ENCODE results near the gene BRME1.

BRME1 gene

GRCh38 chr19:13937479-13938300 lies 31.8 kb upstream of the BRME1 start:
- no peak overlapping the region for H2AFZ ChIP-seq (ENCODE audit: low read depth, low read length, severe bottlenecking)
- no peaks in the 10 kb centered on the region for H4K20me1 ChIP-seq (ENCODE audit: low read depth, low read length)
- no peak overlapping the region for H3K4me3 ChIP-seq (ENCODE audit: insufficient read depth, low read length, poor library complexity, severe bottlenecking)
- no peaks in the 10 kb centered on the region for H3F3A ChIP-seq (ENCODE audit: insufficient read depth)
- H3K9ac ChIP-seq (ENCODE audit: low read length): no peak overlapping the region
- H3K9me3 ChIP-seq (ENCODE audit: insufficient read depth, low read length): no peaks in the 10 kb centered on the region
- H3K27ac ChIP-seq (ENCODE audit: low read depth, low read length): no peak overlapping the region
- no peaks in the 10 kb centered on the region for H3K9me2 ChIP-seq (replicated peaks; ENCODE audit: insufficient read depth, low read length)
- H3K79me2 ChIP-seq (ENCODE audit: insufficient read depth, low read length): no peaks in the 10 kb centered on the region
- TF ChIP-seq EZH2phosphoT487 (conservative IDR thresholded peaks at IDR 0.05; ENCODE audit: low read length) (no peak), CTCF (IDR thresholded peaks at IDR 0.05; ENCODE audit: insufficient read depth, low read length, poor library complexity, severe bottlenecking) (no peak)
- no peaks in the 10 kb centered on the region for H3K36me3 ChIP-seq (ENCODE audit: low read length)
- H3K4me2 ChIP-seq (ENCODE audit: low read depth, low read length, poor library complexity, severe bottlenecking): no peak overlapping the region
- no peaks in the 10 kb centered on the region for H3K27me3 ChIP-seq (ENCODE audit: low read length)

- H3K27ac ChIP-seq (ENCODE audit: low read depth, low read length): no peak overlapping the region
- no peaks in the 10 kb centered on the region for H3K9me2 ChIP-seq (replicated peaks; ENCODE audit: insufficient read depth, low read length)
- no peaks in the 10 kb centered on the region for H3K27me3 ChIP-seq (ENCODE audit: low read length)
- TF ChIP-seq EZH2phosphoT487 (conservative IDR thresholded peaks at IDR 0.05; ENCODE audit: low read length): no peak
- no peak for TF ChIP-seq CTCF (IDR thresholded peaks at IDR 0.05; ENCODE audit: insufficient read depth, low read length, poor library complexity, severe bottlenecking)
- no peak overlapping the region for H2AFZ ChIP-seq (ENCODE audit: low read depth, low read length, severe bottlenecking)
- no peaks in the 10 kb centered on the region for H3F3A ChIP-seq (ENCODE audit: insufficient read depth)
- no peaks in the 10 kb centered on the region for H3K36me3 ChIP-seq (ENCODE audit: low read length)
- no peak overlapping the region for H3K9ac ChIP-seq (ENCODE audit: low read length)
- no peaks in the 10 kb centered on the region for H3K9me3 ChIP-seq (ENCODE audit: insufficient read depth, low read length)
- no peaks in the 10 kb centered on the region for H3K79me2 ChIP-seq (ENCODE audit: insufficient read depth, low read length)
- H3K4me3 ChIP-seq (ENCODE audit: insufficient read depth, low read length, poor library complexity, severe bottlenecking): no peak overlapping the region
- H3K4me2 ChIP-seq (ENCODE audit: low read depth, low read length, poor library complexity, severe bottlenecking): no peak overlapping the region
- no peaks in the 10 kb centered on the region for H4K20me1 ChIP-seq (ENCODE audit: low read depth, low read length)
Observed at GRCh38 chr19:13935765-13936510, 30.0 kb upstream of the BRME1 start.

GRCh38 chr19:13934785-13935109 lies 28.8 kb upstream of the BRME1 start:
- Histone ChIP-seq H3K36me3 (ENCODE audit: low read length) (no peaks in the 10 kb centered on the region), H3K27me3 (ENCODE audit: low read length) (no peaks in the 10 kb centered on the region)
- TF ChIP-seq CTCF (IDR thresholded peaks at IDR 0.05; ENCODE audit: insufficient read depth, low read length, poor library complexity, severe bottlenecking): no peak
- TF ChIP-seq EZH2phosphoT487 (conservative IDR thresholded peaks at IDR 0.05; ENCODE audit: low read length): no peak

More at GRCh38 chr19:13934785-13935109, 28.8 kb upstream of the BRME1 start:
- Histone ChIP-seq H3K27ac (ENCODE audit: low read depth, low read length) (no peak overlapping the region), H2AFZ (ENCODE audit: low read depth, low read length, severe bottlenecking) (no peak overlapping the region), H3K79me2 (ENCODE audit: insufficient read depth, low read length) (no peaks in the 10 kb centered on the region), H3K9me2 (replicated peaks; ENCODE audit: insufficient read depth, low read length) (no peaks in the 10 kb centered on the region), H4K20me1 (ENCODE audit: low read depth, low read length) (no peaks in the 10 kb centered on the region), H3K9me3 (ENCODE audit: insufficient read depth, low read length) (no peaks in the 10 kb centered on the region), H3K4me3 (ENCODE audit: insufficient read depth, low read length, poor library complexity, severe bottlenecking) (no peak overlapping the region), H3K4me2 (ENCODE audit: low read depth, low read length, poor library complexity, severe bottlenecking) (no peak overlapping the region), H3K9ac (ENCODE audit: low read length) (no peak overlapping the region), H3F3A (ENCODE audit: insufficient read depth) (no peaks in the 10 kb centered on the region)
